HL-60 (cell line): ENCODE data around the gene TRMU.

Experiments
- CTCF ChIP-seq: IDR thresholded peaks from one replicate; pipeline ENCODE4 v1.5.1; 2011; ENCODE audit warnings: low read length, control low read depth, inconsistent platforms; ENCODE audit not compliant: insufficient read depth
- POLR2AphosphoS5 ChIP-seq: IDR thresholded peaks from 2 replicates; pipeline ENCODE4 v1.6.1; 2012; ENCODE audit warnings: low read depth

GRCh38 chr22:46317646-46318045 lies 17.9 kb upstream of the TRMU start:
- TF ChIP-seq POLR2AphosphoS5: no peak
- no peak for TF ChIP-seq CTCF
